MCF 10A (cell line): ENCODE results near the gene VIT. TPM values are rescaled to one million over a fixed set of nuclear protein-coding genes. Genes with fewer than 3 reads are reported as not detected.

ENCODE experiments used
- BruUV-seq: library from RNA; stranded (reverse); fragments of 400-500 nt; replicated peaks from 2 replicates; lab custom pipeline; 2021; lab: Mats Ljungman, UMichigan
- CTCF ChIA-PET: fragments of 300-600 bp; sonication (Branson Sonifier 250); formaldehyde crosslinking; extraction: SDS; loops from one replicate; lab custom pipeline; 2021; ENCODE audit warnings: antibody characterized with exemption, inconsistent platforms; lab: Yijun Ruan, JAX
- POLR2A ChIA-PET: fragments of 300-600, 350-650 bp; sonication (Branson Sonifier 250); formaldehyde crosslinking; extraction: SDS; loops from one replicate; lab custom pipeline; 2020; ENCODE audit warnings: antibody characterized with exemption, inconsistent platforms; lab: Yijun Ruan, JAX
- DNase-seq: peaks from one replicate; pipeline ENCODE4 v3.0.0-alpha.2; 2018; ENCODE audit not compliant: unreplicated experiment
- H3K27ac Mint-ChIP-seq: one replicate; pipeline ENCODE4 v1.8.0; 2022; ENCODE audit warnings: mild to moderate bottlenecking, low read depth, mixed read lengths; ENCODE audit not compliant: unreplicated experiment
- H3K27me3 Mint-ChIP-seq: one replicate; pipeline ENCODE4 v1.8.0; 2022; ENCODE audit warnings: mixed read lengths; ENCODE audit not compliant: insufficient read depth, unreplicated experiment
- H3K36me3 Mint-ChIP-seq: one replicate; pipeline ENCODE4 v1.8.0; 2022; ENCODE audit warnings: mild to moderate bottlenecking, moderate library complexity, mixed read lengths; ENCODE audit not compliant: insufficient read depth, unreplicated experiment
- H3K4me1 Mint-ChIP-seq: one replicate; pipeline ENCODE4 v1.8.0; 2022; ENCODE audit warnings: mixed read lengths; ENCODE audit not compliant: insufficient read depth, unreplicated experiment
- H3K4me3 Mint-ChIP-seq: one replicate; pipeline ENCODE4 v1.8.0; 2022; ENCODE audit warnings: mild to moderate bottlenecking, moderate library complexity, mixed read lengths; ENCODE audit not compliant: unreplicated experiment
- H3K9me3 Mint-ChIP-seq: one replicate; pipeline ENCODE4 v1.8.0; 2022; ENCODE audit warnings: mixed read lengths; ENCODE audit not compliant: unreplicated experiment
- CTCF ChIP-seq: fragments of 200-600 bp; IDR thresholded peaks from one replicate; pipeline ENCODE4 v1.8.0; 2022; ENCODE audit warnings: antibody characterized with exemption, mild to moderate bottlenecking; ENCODE audit not compliant: unreplicated experiment
- intact Hi-C: fragments of 100-400 bp; cut with micrococcal nuclease; formaldehyde crosslinking; loops from 2 replicates; pipeline ENCODE4 v1.14.1; 2022
- total RNA-seq: library from RNA; stranded (reverse); gene quantifications from 2 replicates; pipeline ENCODE4 v1.2.3, GENCODE V29; 2022

The VIT gene
- total RNA-seq, 1 experiment from 2014 or later = not detected

GRCh38 chr2:36834731-36835524, 138.4 kb downstream of the VIT start:
- ChIA-PET POLR2A (no interaction called here), CTCF (no interaction called here)
- intact Hi-C loops = no loop called here
- TF ChIP-seq CTCF = no peak
- DNase-seq = no peak
- no peak overlapping the region for H3K4me3 Mint-ChIP-seq
- H3K36me3 Mint-ChIP-seq = no peaks in the 10 kb centered on the region
- H3K9me3 Mint-ChIP-seq = no peaks in the 10 kb centered on the region
- no peak overlapping the region for H3K27ac Mint-ChIP-seq
- no peaks in the 10 kb centered on the region for H3K27me3 Mint-ChIP-seq
- no peaks in the 10 kb centered on the region for H3K4me1 Mint-ChIP-seq
- no TSS peak for BruUV-seq

DNA sequence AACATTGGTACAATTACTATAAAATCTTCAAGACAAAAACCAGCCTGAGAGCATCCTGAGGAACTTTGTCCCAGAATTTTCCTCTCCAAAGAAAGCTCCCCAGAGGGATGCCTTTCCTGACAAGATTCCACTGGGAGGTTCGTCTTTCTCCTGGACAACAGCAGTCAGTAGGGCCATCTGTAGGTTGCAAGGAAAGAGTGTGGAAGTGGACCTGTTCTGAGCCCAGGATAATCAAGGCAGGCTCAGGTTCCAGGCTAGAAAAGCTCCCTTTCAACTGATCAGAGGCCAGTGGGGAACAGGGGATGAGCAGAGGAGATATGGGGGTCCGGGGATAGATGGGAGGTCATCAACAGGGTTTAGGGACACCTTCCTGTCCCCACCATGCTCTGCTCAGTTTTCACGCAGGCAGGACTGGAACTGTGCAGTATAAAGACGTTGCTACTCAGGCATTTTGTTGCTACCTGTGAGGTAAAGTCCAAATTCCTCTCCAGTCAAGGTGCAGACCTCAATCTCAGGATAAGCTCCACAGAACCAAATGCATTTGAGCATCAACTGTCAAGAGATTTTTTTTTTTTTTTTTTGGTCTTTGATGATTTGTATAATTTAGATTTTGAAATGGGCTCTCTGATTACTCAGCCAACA, 143.6 kb downstream of the VIT start:
- no TSS peak for BruUV-seq
- Mint-ChIP-seq H3K27ac (no peak overlapping the region), H3K4me3 (no peak overlapping the region), H3K9me3 (no peaks in the 10 kb centered on the region), H3K36me3 (peaks cover 18% of the 10 kb centered on the region), H3K27me3 (no peaks in the 10 kb centered on the region), H3K4me1 (no peaks in the 10 kb centered on the region)
- no peak for DNase-seq
- intact Hi-C loops = no loop called here
- ChIA-PET POLR2A (interaction anchor here (0.6 kb wide), 1 partner anchor 36 kb away, joined by 5 read pairs; no protein-coding TSS in a partner anchor), CTCF (no interaction called here)
- TF ChIP-seq CTCF = no peak

DNA sequence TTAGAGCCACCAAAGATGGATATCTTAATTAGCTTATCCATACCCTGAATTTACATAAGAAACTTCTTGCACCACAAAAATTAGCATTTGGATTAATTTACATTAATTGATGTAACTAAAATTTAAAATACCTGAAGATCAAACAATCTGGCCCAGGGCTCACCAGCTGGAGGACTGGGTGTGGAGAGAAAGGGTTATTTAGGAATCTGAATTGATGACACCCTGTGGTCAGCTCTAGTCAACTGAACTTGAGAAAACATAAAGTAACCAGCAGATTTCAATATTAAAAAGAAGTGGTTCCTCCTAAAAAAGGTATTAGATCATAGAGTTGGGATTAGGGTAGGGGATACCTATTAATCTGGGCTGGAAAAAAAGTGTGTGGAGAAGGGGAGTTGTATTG, 147.3 kb downstream of the VIT start:
- no peaks in the 10 kb centered on the region for H3K4me1 Mint-ChIP-seq
- ChIA-PET POLR2A (no interaction called here), CTCF (no interaction called here)
- H3K4me3 Mint-ChIP-seq = no peak overlapping the region
- DNase-seq = no peak
- intact Hi-C loops = no loop called here
- H3K9me3 Mint-ChIP-seq = no peaks in the 10 kb centered on the region
- TF ChIP-seq CTCF = no peak
- peaks cover 34% of the 10 kb centered on the region for H3K36me3 Mint-ChIP-seq
- BruUV-seq = no TSS peak
- H3K27ac Mint-ChIP-seq = no peak overlapping the region
- no peaks in the 10 kb centered on the region for H3K27me3 Mint-ChIP-seq

DNA sequence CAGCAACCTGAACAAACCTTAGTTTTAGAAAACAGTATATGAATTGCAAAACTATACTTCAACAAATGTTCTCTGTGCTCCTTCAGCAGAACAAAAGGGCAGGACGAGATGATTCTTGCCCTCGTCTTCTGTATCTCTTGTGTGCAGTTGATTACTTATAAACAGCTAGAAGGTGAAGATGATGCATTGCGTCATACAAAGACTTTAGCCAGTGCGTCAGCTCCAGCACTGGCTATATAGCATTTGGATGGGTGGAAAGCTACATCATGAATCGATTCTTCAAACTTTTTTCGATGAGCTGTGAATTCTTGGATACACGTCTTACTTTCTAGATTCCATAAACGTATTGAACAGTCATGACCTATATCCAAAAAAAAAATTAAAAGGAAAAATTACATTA, 152.8 kb downstream of the VIT start:
- intact Hi-C loops = no loop called here
- Mint-ChIP-seq H3K9me3 (no peaks in the 10 kb centered on the region), H3K27ac (no peak overlapping the region), H3K36me3 (peaks cover 44% of the 10 kb centered on the region), H3K27me3 (no peaks in the 10 kb centered on the region), H3K4me1 (peaks cover 3% of the 10 kb centered on the region), H3K4me3 (no peak overlapping the region)
- no peak for DNase-seq
- no TSS peak for BruUV-seq
- ChIA-PET CTCF (interaction anchor here (0.9 kb wide), 1 partner anchor 47 kb away, joined by 4 read pairs; no protein-coding TSS in a partner anchor), POLR2A (interaction anchor here (0.6 to 0.7 kb wide), 2 partner anchors 101 to 291 kb away, joined by 3 read pairs; no protein-coding TSS in a partner anchor)
- no peak for TF ChIP-seq CTCF
